NB4 (cell line): ENCODE measurements around the gene SMIM36.

Experiments
- MYC ChIP-seq: IDR thresholded peaks from 2 replicates; pipeline ENCODE4 v1.6.1; 2011; ENCODE audit warnings: low read depth, low read length
- POLR2A ChIP-seq: IDR thresholded peaks from 2 replicates; pipeline ENCODE4 v1.6.1; 2011; ENCODE audit warnings: mild to moderate bottlenecking; ENCODE audit not compliant: insufficient read length; ENCODE audit errors: extremely low read depth
- TF ChIP-seq, protein P1 (sequence below): IDR thresholded peaks from one replicate; pipeline ENCODE4 v1.5.1; 2012; ENCODE audit warnings: low read depth, low read length

DNA sequence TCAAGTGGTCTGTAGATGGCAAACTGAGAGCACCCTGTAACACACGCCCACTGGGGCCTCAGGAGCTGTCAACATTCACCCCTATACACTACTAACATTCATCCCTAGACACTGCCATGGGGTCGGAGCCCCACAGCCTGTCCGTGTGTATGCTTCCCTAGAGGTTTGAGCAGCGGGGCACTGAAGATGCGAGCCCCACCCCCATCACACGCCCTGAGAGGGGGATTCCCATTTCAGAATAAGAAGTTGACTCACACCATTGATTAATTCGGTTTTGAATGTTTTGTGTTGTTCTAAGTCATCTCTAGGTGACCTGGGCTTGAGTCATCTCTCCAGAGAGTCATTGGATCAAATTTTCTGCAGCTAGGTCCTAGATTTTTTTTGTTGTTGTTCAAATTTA, 52.3 kb downstream of the SMIM36 start:
- TF ChIP-seq, protein P1, sequence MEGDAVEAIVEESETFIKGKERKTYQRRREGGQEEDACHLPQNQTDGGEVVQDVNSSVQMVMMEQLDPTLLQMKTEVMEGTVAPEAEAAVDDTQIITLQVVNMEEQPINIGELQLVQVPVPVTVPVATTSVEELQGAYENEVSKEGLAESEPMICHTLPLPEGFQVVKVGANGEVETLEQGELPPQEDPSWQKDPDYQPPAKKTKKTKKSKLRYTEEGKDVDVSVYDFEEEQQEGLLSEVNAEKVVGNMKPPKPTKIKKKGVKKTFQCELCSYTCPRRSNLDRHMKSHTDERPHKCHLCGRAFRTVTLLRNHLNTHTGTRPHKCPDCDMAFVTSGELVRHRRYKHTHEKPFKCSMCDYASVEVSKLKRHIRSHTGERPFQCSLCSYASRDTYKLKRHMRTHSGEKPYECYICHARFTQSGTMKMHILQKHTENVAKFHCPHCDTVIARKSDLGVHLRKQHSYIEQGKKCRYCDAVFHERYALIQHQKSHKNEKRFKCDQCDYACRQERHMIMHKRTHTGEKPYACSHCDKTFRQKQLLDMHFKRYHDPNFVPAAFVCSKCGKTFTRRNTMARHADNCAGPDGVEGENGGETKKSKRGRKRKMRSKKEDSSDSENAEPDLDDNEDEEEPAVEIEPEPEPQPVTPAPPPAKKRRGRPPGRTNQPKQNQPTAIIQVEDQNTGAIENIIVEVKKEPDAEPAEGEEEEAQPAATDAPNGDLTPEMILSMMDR: no peak
- TF ChIP-seq MYC (no peak), POLR2A (no peak)
